Keratinocyte (primary cell): ENCODE results near the gene AGPAT3. TPM values are rescaled to one million over a fixed set of nuclear protein-coding genes. Genes with fewer than 3 reads are reported as not detected.

Experiments
- DNase-seq: peaks from one replicate; pipeline ENCODE4 v3.0.0-alpha.2; 2011; ENCODE audit warnings: low read depth, missing footprints, low spot score
- FAIRE-seq: peaks from 2 replicates; lab custom pipeline; 2011; peaks lifted over from hg19 to GRCh38; lab: Jason Lieb, UNC
- H2AFZ ChIP-seq: 2 replicates; pipeline ENCODE4 v1.6.0; 2012; ENCODE audit warnings: low read length, control low read depth, inconsistent platforms; ENCODE audit not compliant: control insufficient read depth
- H3K27ac ChIP-seq: 2 replicates; pipeline ENCODE4 v1.5.1; 2011; ENCODE audit warnings: low read length; ENCODE audit not compliant: control insufficient read depth, insufficient read depth
- H3K27me3 ChIP-seq: 3 replicates; pipeline ENCODE4 v1.6.0; 2011; ENCODE audit warnings: low read length; ENCODE audit not compliant: control insufficient read depth, insufficient read depth; ENCODE audit errors: extremely low read depth
- H3K36me3 ChIP-seq, 2 experiments: 2 replicates in 1 of 2; 3 replicates in 1 of 2; pipeline ENCODE4 v1.5.1; 2011; ENCODE audit warnings: low read length in 2 of 2, mild to moderate bottlenecking in 1 of 2; ENCODE audit not compliant: control insufficient read depth in 2 of 2, insufficient read depth in 2 of 2; ENCODE audit errors: extremely low read depth in 1 of 2
- H3K4me1 ChIP-seq: 3 replicates; pipeline ENCODE4 v1.5.1; 2011; ENCODE audit warnings: low read length; ENCODE audit not compliant: control insufficient read depth, insufficient read depth; ENCODE audit errors: extremely low read depth
- H3K4me2 ChIP-seq: 3 replicates; pipeline ENCODE4 v1.6.0; 2011; ENCODE audit warnings: low read depth, low read length; ENCODE audit not compliant: control insufficient read depth, insufficient read depth; ENCODE audit errors: extremely low read depth
- H3K4me3 ChIP-seq, 3 experiments: fragments of 200-600 bp in 1 of 3; sonication (generic) in 1 of 3; 2 replicates in 2 of 3; 3 replicates in 1 of 3; pipeline ENCODE4 v1.5.1; 2011 to 2016; ENCODE audit warnings: low read length in 3 of 3, mild to moderate bottlenecking in 3 of 3, control low read depth in 2 of 3, inconsistent platforms in 1 of 3, low read depth in 1 of 3, mixed read lengths in 1 of 3, mixed run types in 1 of 3, moderate library complexity in 1 of 3; ENCODE audit not compliant: control insufficient read depth in 2 of 3, insufficient read depth in 2 of 3; ENCODE audit errors: extremely low read depth in 1 of 3
- H3K79me2 ChIP-seq: 2 replicates; pipeline ENCODE4 v1.6.0; 2012; ENCODE audit warnings: low read length; ENCODE audit not compliant: control insufficient read depth, insufficient read depth
- H3K9ac ChIP-seq: 3 replicates; pipeline ENCODE4 v1.6.0; 2011; ENCODE audit warnings: low read length; ENCODE audit not compliant: control insufficient read depth, insufficient read depth; ENCODE audit errors: extremely low read depth
- H3K9me1 ChIP-seq: 3 replicates; pipeline ENCODE4 v1.6.0; 2011; ENCODE audit warnings: low read length; ENCODE audit not compliant: control insufficient read depth, insufficient read depth; ENCODE audit errors: extremely low read depth
- H3K9me3 ChIP-seq: 2 replicates; pipeline ENCODE4 v1.5.1; 2012; ENCODE audit warnings: low read depth, low read length; ENCODE audit not compliant: control insufficient read depth
- H4K20me1 ChIP-seq: 3 replicates; pipeline ENCODE4 v1.6.0; 2011; ENCODE audit warnings: low read length; ENCODE audit not compliant: control insufficient read depth, insufficient read depth; ENCODE audit errors: extremely low read depth
- CTCF ChIP-seq, 3 experiments: IDR thresholded peaks in 1 of 3; conservative IDR thresholded peaks in 1 of 3; optimal IDR thresholded peaks in 1 of 3; 2 replicates in 2 of 3; 3 replicates in 1 of 3; pipeline versions ENCODE3 to v1.5.1; 2011; ENCODE audit warnings: low read length in 3 of 3, mild to moderate bottlenecking in 3 of 3, moderate library complexity in 2 of 3, control low read depth in 1 of 3, inconsistent platforms in 1 of 3; ENCODE audit not compliant: insufficient read depth in 2 of 3; ENCODE audit errors: extremely low read depth in 1 of 3
- EZH2 ChIP-seq: IDR thresholded peaks from one replicate; pipeline ENCODE4 v1.6.1; 2012; ENCODE audit warnings: inconsistent platforms, mild to moderate bottlenecking, low read length, moderate library complexity
- dilution Hi-C: fragments of 300-500 bp; cut with MboI; formaldehyde crosslinking; loops from one replicate; pipeline ENCODE4 v1.7.0; 2020; ENCODE audit warnings: low sequenced_read_pairs; ENCODE audit not compliant: extremely low pct_ligation_motif_present
- polyA plus RNA-seq, 5 experiments: library from polyadenylated mRNA; depleted of rRNA in 3 of 5; stranded (reverse) in 3 of 5; stranded (forward) in 1 of 5; unstranded in 1 of 5; fragments of >200 nt; gene quantifications; 1 replicate in 1 of 5; 2 replicates in 3 of 5; 3 replicates in 1 of 5; pipeline versions ENCODE4 v1.2.1 to v1.2.3, GENCODE V29; 2011 to 2012; ENCODE audit warnings: missing spikeins in 2 of 5, low read depth in 1 of 5, low replicate concordance in 1 of 5

The AGPAT3 gene
- polyA plus RNA-seq, 1 donor (not counting 4 experiments of a cell fraction or from before 2014, with no cell fraction given) = 21.7 TPM

- Histone ChIP-seq H3K9ac (no peak overlapping the region), H3K79me2 (no peaks in the 10 kb centered on the region), H3K36me3 (peaks cover 0 to 4% of the 10 kb centered on the region in 2 experiments), H3K4me3 (no peak overlapping the region), H3K4me1 (no peaks in the 10 kb centered on the region), H3K27me3 (no peaks in the 10 kb centered on the region), H4K20me1 (peaks cover 4% of the 10 kb centered on the region), H3K9me3 (no peaks in the 10 kb centered on the region), H2AFZ (no peak overlapping the region), H3K27ac (no peak overlapping the region), H3K9me1 (no peaks in the 10 kb centered on the region), H3K4me2 (no peak overlapping the region)
- no peak for DNase-seq
- dilution Hi-C loops = no loop called here
- no peak for TF ChIP-seq CTCF (optimal IDR thresholded peaks at IDR 0.05 in 1 of 3, IDR thresholded peaks at IDR 0.05 in 1 of 3, conservative IDR thresholded peaks at IDR 0.05 in 1 of 3; ENCODE audit: extremely low read depth in 1 of 3, insufficient read depth in 2 of 3, low read length in 3 of 3)
- TF ChIP-seq EZH2 = no peak
- no peak for FAIRE-seq
Measured at GRCh38 chr21:43944078-43944633, 79.1 kb downstream of the AGPAT3 start.

GRCh38 chr21:43944757-43945156 is 79.7 kb downstream of the AGPAT3 start:
- Histone ChIP-seq H3K9me3 (no peaks in the 10 kb centered on the region), H3K27ac (no peak overlapping the region), H3K4me3 (no peak overlapping the region), H2AFZ (no peak overlapping the region), H3K27me3 (no peaks in the 10 kb centered on the region), H3K9ac (no peak overlapping the region), H4K20me1 (peaks cover under 1% of the 10 kb centered on the region), H3K36me3 (peaks cover 0 to under 1% of the 10 kb centered on the region in 2 experiments), H3K4me1 (no peaks in the 10 kb centered on the region), H3K4me2 (no peak overlapping the region), H3K9me1 (no peaks in the 10 kb centered on the region), H3K79me2 (no peaks in the 10 kb centered on the region)
- TF ChIP-seq EZH2 (no peak), CTCF (optimal IDR thresholded peaks at IDR 0.05 in 1 of 3, IDR thresholded peaks at IDR 0.05 in 1 of 3, conservative IDR thresholded peaks at IDR 0.05 in 1 of 3; ENCODE audit: extremely low read depth in 1 of 3, insufficient read depth in 2 of 3, low read length in 3 of 3) (no peak)
- FAIRE-seq (no peak), DNase-seq (no peak)
- dilution Hi-C loops = no loop called here
